CD4-positive, alpha-beta T cell (primary cell): ENCODE results near the gene ZBTB7A. TPM values are rescaled to one million over a fixed set of nuclear protein-coding genes. Genes with fewer than 3 reads are reported as not detected.
A peak's percentile ranks its signal among the peaks of the same experiment; 100 is the strongest.

Experiments
- ATAC-seq: fragments of 200-7000 bp; cut with Tn5 transposase; one replicate; pipeline ENCODE4 v1.10.0; 2022; ENCODE audit warnings: mild to moderate bottlenecking; ENCODE audit not compliant: poor library complexity
- CTCF ChIA-PET: fragments of 350-600 bp; sonication (Branson Sonifier 250); formaldehyde crosslinking; loops from one replicate; lab custom pipeline; 2021; ENCODE audit warnings: antibody characterized with exemption, inconsistent platforms; lab: Charles Lee
- POLR2A ChIA-PET: fragments of 350-600 bp; sonication (Branson Sonifier 250); formaldehyde crosslinking; loops from one replicate; lab custom pipeline; 2021; ENCODE audit warnings: antibody characterized with exemption, inconsistent platforms; lab: Charles Lee
- DNase-seq, 14 experiments: peaks; one replicate each; pipeline ENCODE4 v3.0.0-alpha.2; 2013 to 2020; ENCODE audit warnings: mixed read lengths in 2 of 14
- H3K27ac ChIP-seq, 2 donors: one replicate each; pipeline versions ENCODE4 v1.5.1 to v1.7.0; 2013; ENCODE audit warnings: low read length in 2 of 2, low read depth in 1 of 2, mild to moderate bottlenecking in 1 of 2
- H3K27me3 ChIP-seq, 2 experiments: 1 replicate in 1 of 2; 2 replicates in 1 of 2; pipeline versions ENCODE4 v1.6.1 to v1.7.0; 2013; ENCODE audit warnings: low read length in 2 of 2, control low read depth in 1 of 2, mild to moderate bottlenecking in 1 of 2, moderate library complexity in 1 of 2; ENCODE audit not compliant: insufficient read depth in 2 of 2, control insufficient read depth in 1 of 2
- H3K36me3 ChIP-seq: one replicate; pipeline ENCODE4 v1.6.1; 2013; ENCODE audit warnings: low read length, control low read depth; ENCODE audit not compliant: insufficient read depth
- H3K4me1 ChIP-seq: one replicate; pipeline ENCODE4 v1.6.1; 2013; ENCODE audit warnings: low read length, control low read depth; ENCODE audit not compliant: insufficient read depth
- H3K4me3 ChIP-seq: one replicate; pipeline ENCODE4 v1.5.1; 2013; ENCODE audit warnings: mild to moderate bottlenecking, low read length, moderate library complexity
- H3K9me3 ChIP-seq, 2 experiments: 1 replicate in 1 of 2; 2 replicates in 1 of 2; pipeline versions ENCODE4 v1.6.1 to v1.7.0; 2013; ENCODE audit warnings: low read length in 2 of 2, mild to moderate bottlenecking in 2 of 2, control low read depth in 1 of 2, moderate library complexity in 1 of 2; ENCODE audit not compliant: control insufficient read depth in 1 of 2, insufficient read depth in 1 of 2
- H3K27ac Mint-ChIP-seq: one replicate; pipeline ENCODE4 v1.8.0; 2020; ENCODE audit warnings: mixed read lengths
- H3K27me3 Mint-ChIP-seq: one replicate; pipeline ENCODE4 v1.8.0; 2021; ENCODE audit warnings: mixed read lengths
- H3K36me3 Mint-ChIP-seq: one replicate; pipeline ENCODE4 v1.8.0; 2021; ENCODE audit warnings: low read depth, mixed read lengths
- H3K4me1 Mint-ChIP-seq: one replicate; pipeline ENCODE4 v1.8.0; 2021; ENCODE audit warnings: low read depth, mixed read lengths
- H3K4me3 Mint-ChIP-seq: one replicate; pipeline ENCODE4 v1.8.0; 2020; ENCODE audit warnings: mild to moderate bottlenecking, mixed read lengths
- H3K9me3 Mint-ChIP-seq: one replicate; pipeline ENCODE4 v1.8.0; 2020; ENCODE audit warnings: mixed read lengths
- CTCF ChIP-seq: fragments of 200-600 bp; IDR thresholded peaks from one replicate; pipeline ENCODE4 v1.8.0; 2022; ENCODE audit warnings: antibody characterized with exemption, mild to moderate bottlenecking
- intact Hi-C, 2 experiments: fragments of 100-400 bp; cut with DNase I in 1 of 2; cut with micrococcal nuclease in 1 of 2; formaldehyde crosslinking; loops; one replicate each; pipeline versions ENCODE4 v1.15.1 to v1.9.0; 2023 to 2025; cut with DNase I, micrococcal nuclease
- total RNA-seq, 174 experiments: library from RNA in 2 of 174; stranded (reverse) in 2 of 174; gene quantifications; one replicate each; pipeline ENCODE4 v1.2.3 and lab custom pipeline; 2021 to 2026

The ZBTB7A gene
- total RNA-seq, 2 experiments from 2014 or later, result 44.2 to 47.2 TPM

GRCh38 chr19:4018140-4018613, 48.5 kb downstream of the ZBTB7A start:
- H3K4me1 ChIP-seq, result peaks cover 24% of the 10 kb centered on the region
- Mint-ChIP-seq H3K36me3 (peaks cover 37% of the 10 kb centered on the region), H3K4me3 (no peak overlapping the region), H3K27me3 (no peaks in the 10 kb centered on the region), H3K4me1 (peaks cover under 1% of the 10 kb centered on the region), H3K27ac (no peak overlapping the region), H3K9me3 (no peaks in the 10 kb centered on the region)
- intact Hi-C loops, result no loop called here
- ChIA-PET POLR2A (no interaction called here), CTCF (no interaction called here)
- ATAC-seq (no peak), DNase-seq (no peak)
- H3K36me3 ChIP-seq, result peaks cover 43% of the 10 kb centered on the region
- H3K27ac ChIP-seq, result no peak overlapping the region
- H3K27me3 ChIP-seq, result no peaks in the 10 kb centered on the region
- no peak overlapping the region for H3K4me3 ChIP-seq
- no peak for TF ChIP-seq CTCF
- peaks cover 0 to 13% of the 10 kb centered on the region in 2 experiments for H3K9me3 ChIP-seq

- CTCF ChIA-PET, result interaction anchor here (1.0 kb wide), 1 partner anchor 123 kb away, joined by 4 read pairs; no protein-coding TSS in a partner anchor
- DNase-seq (peak in 1 of 14 experiments; percentile 18), ATAC-seq (no peak)
- TF ChIP-seq CTCF, result no peak
- intact Hi-C loops, result no loop called here
- Mint-ChIP-seq H3K9me3 (no peaks in the 10 kb centered on the region), H3K4me1 (peaks cover 10% of the 10 kb centered on the region), H3K27ac (no peak overlapping the region), H3K27me3 (no peaks in the 10 kb centered on the region), H3K4me3 (no peak overlapping the region), H3K36me3 (peaks cover 44% of the 10 kb centered on the region)
- peaks cover 52% of the 10 kb centered on the region for H3K36me3 ChIP-seq
- H3K27ac ChIP-seq, result no peak overlapping the region
- H3K9me3 ChIP-seq, result peaks cover 0 to 8% of the 10 kb centered on the region in 2 experiments
- POLR2A ChIA-PET, result no interaction called here
- no peak overlapping the region for H3K4me3 ChIP-seq
- H3K27me3 ChIP-seq, result no peaks in the 10 kb centered on the region
- peaks cover 29% of the 10 kb centered on the region for H3K4me1 ChIP-seq
These were observed 49.6 kb downstream of the ZBTB7A start for GRCh38 chr19:4016903-4017638.

GRCh38 chr19:4016486-4016885, 50.2 kb downstream of the ZBTB7A start:
- Mint-ChIP-seq H3K27me3 (no peaks in the 10 kb centered on the region), H3K4me1 (peaks cover 10% of the 10 kb centered on the region), H3K9me3 (no peaks in the 10 kb centered on the region), H3K27ac (no peak overlapping the region), H3K36me3 (peaks cover 40% of the 10 kb centered on the region), H3K4me3 (no peak overlapping the region)
- Histone ChIP-seq H3K36me3 (peaks cover 53% of the 10 kb centered on the region), H3K4me1 (peaks cover 32% of the 10 kb centered on the region), H3K27me3 (no peaks in the 10 kb centered on the region), H3K27ac (no peak overlapping the region), H3K9me3 (peaks cover 0 to 3% of the 10 kb centered on the region in 2 experiments), H3K4me3 (no peak overlapping the region)
- intact Hi-C loops, result no loop called here
- CTCF ChIA-PET, result interaction anchor here (1.0 kb wide), 1 partner anchor 124 kb away, joined by 4 read pairs; no protein-coding TSS in a partner anchor
- no peak for TF ChIP-seq CTCF
- POLR2A ChIA-PET, result no interaction called here
- no peak for DNase-seq
- ATAC-seq, result no peak
